K562 (cell line): Measurements from ENCODE around the gene SCP2. TPM values are rescaled to one million over a fixed set of nuclear protein-coding genes. Genes with fewer than 3 reads are reported as not detected.

Experiments
- ATAC-seq: fragments of 200-7000 bp; cut with Tn5 transposase; 3 replicates; pipeline ENCODE4 v1.9.1; 2020; ENCODE audit warnings: moderate library complexity
- BruUV-seq: library from RNA; stranded (reverse); fragments of 400-500 nt; replicated peaks from 2 replicates; lab custom pipeline; 2021; lab: Mats Ljungman, UMichigan
- CTCF ChIA-PET: fragments of 300-600 bp; formaldehyde crosslinking; extraction: SDS; loops from one replicate; lab custom pipeline; 2021; ENCODE audit warnings: low intra/inter-chr PET ratio; lab: Yijun Ruan, JAX
- POLR2A ChIA-PET: fragments of 300-600, 350-650 bp; sonication (Branson Sonifier 250); formaldehyde crosslinking; extraction: SDS; loops from one replicate; lab custom pipeline; 2021; ENCODE audit warnings: antibody characterized with exemption, inconsistent platforms; lab: Yijun Ruan, JAX
- DNase-seq, 4 experiments: peaks; one replicate each; pipeline versions ENCODE4 v3.0.0 to v3.0.0-alpha.2; 2011 to 2018; ENCODE audit warnings: low spot score in 3 of 4, mixed read lengths in 3 of 4; ENCODE audit errors: extremely low read depth in 1 of 4
- FAIRE-seq: peaks from 2 replicates; lab custom pipeline; 2011; peaks lifted over from hg19 to GRCh38; lab: Jason Lieb, UNC
- H2AFZ ChIP-seq: 2 replicates; pipeline ENCODE4 v1.6.0; 2011; ENCODE audit warnings: low read depth, low read length, control low read depth, inconsistent platforms
- H3K27ac ChIP-seq: fragments of 200-600 bp; 3 replicates; pipeline ENCODE4 v1.8.0; 2011; ENCODE audit warnings: low read depth, mild to moderate bottlenecking, control low read depth, inconsistent platforms, low read length, moderate library complexity, mixed read lengths; ENCODE audit errors: extremely low read depth
- H3K27me3 ChIP-seq, 2 experiments: fragments of 300-600 bp in 1 of 2; 2 replicates in 1 of 2; 3 replicates in 1 of 2; pipeline versions ENCODE4 v1.6.0 to v1.8.0; 2011; ENCODE audit warnings: inconsistent platforms in 2 of 2, low read length in 2 of 2, mild to moderate bottlenecking in 1 of 2, mixed read lengths in 1 of 2, moderate library complexity in 1 of 2; ENCODE audit not compliant: control insufficient read depth in 2 of 2, insufficient read depth in 2 of 2
- H3K36me3 ChIP-seq: fragments of 300-600 bp; 3 replicates; pipeline ENCODE4 v1.8.0; 2011; ENCODE audit warnings: mild to moderate bottlenecking, low read length, inconsistent platforms; ENCODE audit not compliant: control insufficient read depth, insufficient read depth
- H3K4me1 ChIP-seq, 2 experiments: fragments of 200-600 bp in 1 of 2; replicated peaks in 1 of 2; 2 replicates in 1 of 2; 3 replicates in 1 of 2; pipeline versions ENCODE4 v1.5.1 to v1.8.0; 2011; ENCODE audit warnings: inconsistent platforms in 2 of 2, low read length in 2 of 2, mild to moderate bottlenecking in 1 of 2, mixed read lengths in 1 of 2, moderate library complexity in 1 of 2; ENCODE audit not compliant: control insufficient read depth in 2 of 2, insufficient read depth in 2 of 2
- H3K4me2 ChIP-seq: 2 replicates; pipeline ENCODE4 v1.6.1; 2011; ENCODE audit warnings: low read length, control low read depth, inconsistent platforms, mixed read lengths; ENCODE audit not compliant: insufficient read depth
- H3K4me3 ChIP-seq: fragments of 200-600 bp; sonication (generic), shearing (Covaris generic); 2 replicates; pipeline ENCODE4 v1.5.1; 2016; ENCODE audit warnings: control low read depth, inconsistent platforms
- H3K79me2 ChIP-seq: fragments of 200-600 bp; 3 replicates; pipeline ENCODE4 v1.8.0; 2011; ENCODE audit warnings: low read length, inconsistent platforms; ENCODE audit not compliant: control insufficient read depth, insufficient read depth
- H3K9ac ChIP-seq, 2 experiments: 2 replicates each; pipeline versions ENCODE4 v1.6.0 to v1.6.1; 2011; ENCODE audit warnings: low read depth in 2 of 2, low read length in 2 of 2, control low read depth in 1 of 2, inconsistent platforms in 1 of 2, mild to moderate bottlenecking in 1 of 2, mixed read lengths in 1 of 2; ENCODE audit not compliant: insufficient read depth in 1 of 2
- H3K9me1 ChIP-seq: one replicate; pipeline ENCODE4 v1.6.0; 2011; ENCODE audit warnings: inconsistent platforms, mild to moderate bottlenecking, low read length, moderate library complexity; ENCODE audit not compliant: control insufficient read depth, insufficient read depth
- H3K9me3 ChIP-seq: replicated peaks from 2 replicates; pipeline ENCODE4 v1.5.1; 2011; ENCODE audit warnings: low read depth, low read length, inconsistent platforms; ENCODE audit not compliant: control insufficient read depth, insufficient read depth
- H4K20me1 ChIP-seq: replicated peaks from 2 replicates; pipeline ENCODE4 v1.6.1; 2011; ENCODE audit warnings: low read length, inconsistent platforms, mixed read lengths; ENCODE audit not compliant: control insufficient read depth, insufficient read depth
- CEBPB ChIP-seq: fragments of 450-650 bp; IDR thresholded peaks from 2 replicates; pipeline ENCODE4 v1.6.1; 2016; ENCODE audit warnings: missing genetic modification characterization, missing compliant biosample characterization
- CTCF ChIP-seq, 3 experiments: IDR thresholded peaks in 2 of 3; conservative IDR thresholded peaks in 1 of 3; 2 replicates each; pipeline ENCODE4 v1.5.1; 2011 to 2012; ENCODE audit warnings: low read length in 3 of 3, mild to moderate bottlenecking in 3 of 3, control low read depth in 2 of 3, improper control_type of control experiment in 1 of 3, inconsistent platforms in 1 of 3, low read depth in 1 of 3, mixed read lengths in 1 of 3, moderate library complexity in 1 of 3; ENCODE audit not compliant: insufficient read depth in 2 of 3
- EP300 ChIP-seq: IDR thresholded peaks from 2 replicates; pipeline ENCODE4 v1.6.1; 2012; ENCODE audit warnings: low read length, improper control_type of control experiment
- ESRRA ChIP-seq: fragments of 450-650 bp; IDR thresholded peaks from 2 replicates; pipeline ENCODE4 v1.6.1; 2014; ENCODE audit warnings: low read depth, mild to moderate bottlenecking, moderate library complexity, borderline replicate concordance
- FOSL1 ChIP-seq: fragments of 200-800 bp; sonication (Bioruptor generic); conservative IDR thresholded peaks from 2 replicates; pipeline ENCODE4 v1.6.1; 2016; ENCODE audit warnings: missing genetic modification characterization, missing compliant biosample characterization
- HNRNPUL1 ChIP-seq: fragments of 200-400 bp; formaldehyde crosslinking; IDR thresholded peaks from 2 replicates; pipeline ENCODE4 v1.6.1; 2017; ENCODE audit warnings: low read length
- JUNB ChIP-seq: fragments of 450-650 bp; formaldehyde crosslinking; conservative IDR thresholded peaks from 2 replicates; pipeline ENCODE4 v1.4.0; 2020; ENCODE audit warnings: mild to moderate bottlenecking
- MAZ ChIP-seq, 2 experiments: fragments of 450-650 bp in 1 of 2; sonication (generic) in 1 of 2; formaldehyde crosslinking; IDR thresholded peaks in 1 of 2; conservative IDR thresholded peaks in 1 of 2; 2 replicates each; pipeline versions ENCODE4 v1.4.0 to v1.5.0; 2020; ENCODE audit warnings: mild to moderate bottlenecking in 1 of 2, missing genetic modification reagents in 1 of 2
- SFPQ ChIP-seq: fragments of 200-400 bp; formaldehyde crosslinking; IDR thresholded peaks from 2 replicates; pipeline ENCODE4 v1.6.1; 2017; ENCODE audit warnings: mild to moderate bottlenecking, low read depth, low read length, moderate library complexity
- YY1 ChIP-seq, 3 experiments: IDR thresholded peaks; 2 replicates each; pipeline ENCODE4 v1.6.1; 2011; ENCODE audit warnings: low read length in 2 of 3, mild to moderate bottlenecking in 2 of 3, moderate library complexity in 2 of 3, borderline replicate concordance in 1 of 3, control low read depth in 1 of 3, low read depth in 1 of 3; ENCODE audit not compliant: insufficient read depth in 3 of 3, insufficient replicate concordance in 2 of 3, control insufficient read depth in 1 of 3, insufficient read length in 1 of 3; ENCODE audit errors: extremely low read depth in 1 of 3
- WGBS: fragments of 100-300 bp; shearing (Covaris generic); methylation state at CpG from one replicate; pipeline ENCODE4 v1.1.6; 2016; ENCODE audit warnings: low coverage, mixed read lengths; ENCODE audit not compliant: insufficient coverage; ENCODE audit errors: missing lambda C conversion rate; 5-methylcytosine and 5-hydroxymethylcytosine counted together
- in situ Hi-C: fragments of 300-500 bp; cut with MboI; formaldehyde crosslinking; loops from 4 replicates; pipeline ENCODE4 v1.15.0; 2018; ENCODE audit warnings: inconsistent platforms, mixed read lengths
- intact Hi-C: fragments of 100-400 bp; cut with micrococcal nuclease; formaldehyde crosslinking; loops from 2 replicates; pipeline ENCODE4 v1.14.2; 2022
- polyA plus RNA-seq, 8 experiments: library from polyadenylated mRNA; depleted of rRNA in 4 of 8; stranded (reverse) in 5 of 8; unstranded in 3 of 8; fragments of >200 nt; fragmentation: Nextera tagmentation in 2 of 8; fragmentation: Illumina TruSeq in 1 of 8; extraction: Ambion mirVana in 2 of 8; extraction: Trizol in 1 of 8; gene quantifications; 2 replicates each; pipeline versions ENCODE4 v1.2.1 to v1.2.3, GENCODE V29; 2011 to 2014; ENCODE audit warnings: inconsistent platforms in 1 of 8, missing spikeins in 1 of 8
- total RNA-seq, 7 experiments: library from RNA; depleted of rRNA in 6 of 7; stranded (reverse); fragments of >200 nt in 6 of 7; fragmentation: Illumina TruSeq in 2 of 7; extraction: Trizol in 2 of 7; gene quantifications; 2 replicates each; pipeline versions ENCODE4 v1.2.1 to v1.2.3, GENCODE V29; 2011 to 2021; ENCODE audit warnings: low replicate concordance in 1 of 7
- TF ChIP-seq, protein P1 (sequence below): fragments of 450-650 bp; formaldehyde crosslinking; IDR thresholded peaks from 2 replicates; pipeline ENCODE4 v1.4.0; 2020; ENCODE audit warnings: mild to moderate bottlenecking, moderate library complexity

The SCP2 gene
- total and polyA plus RNA-seq, 9 of the 15 experiments (the other 6 are each of a cell fraction or from before 2014, with no cell fraction given), result 63.8 to 258 (median 106) TPM

GRCh38 chr1:53071915-53072314 lies 144.8 kb downstream of the SCP2 start:
- no peak for ATAC-seq
- Histone ChIP-seq H3K4me2 (no peak overlapping the region), H3K9me1 (no peaks in the 10 kb centered on the region), H3K9me3 (no peaks in the 10 kb centered on the region)
- CTCF ChIA-PET, result no interaction called here
- intact Hi-C loops, result no loop called here
- TF ChIP-seq ESRRA, result no peak
- no peak for TF ChIP-seq YY1 (IDR thresholded peaks at IDR 0.05; ENCODE audit: borderline replicate concordance in 1 of 3, control insufficient read depth in 1 of 3, extremely low read depth in 1 of 3, insufficient read depth in 3 of 3, insufficient read length in 1 of 3, insufficient replicate concordance in 2 of 3, low read depth in 1 of 3, low read length in 2 of 3)
- no peak for TF ChIP-seq SFPQ
- no peak for TF ChIP-seq JUNB (CRISPR knock-in tag)
- no peak for TF ChIP-seq CTCF (IDR thresholded peaks at IDR 0.05 in 2 of 3, conservative IDR thresholded peaks at IDR 0.05 in 1 of 3; ENCODE audit: insufficient read depth in 2 of 3, low read depth in 1 of 3, low read length in 3 of 3)
- TF ChIP-seq, protein P1, sequence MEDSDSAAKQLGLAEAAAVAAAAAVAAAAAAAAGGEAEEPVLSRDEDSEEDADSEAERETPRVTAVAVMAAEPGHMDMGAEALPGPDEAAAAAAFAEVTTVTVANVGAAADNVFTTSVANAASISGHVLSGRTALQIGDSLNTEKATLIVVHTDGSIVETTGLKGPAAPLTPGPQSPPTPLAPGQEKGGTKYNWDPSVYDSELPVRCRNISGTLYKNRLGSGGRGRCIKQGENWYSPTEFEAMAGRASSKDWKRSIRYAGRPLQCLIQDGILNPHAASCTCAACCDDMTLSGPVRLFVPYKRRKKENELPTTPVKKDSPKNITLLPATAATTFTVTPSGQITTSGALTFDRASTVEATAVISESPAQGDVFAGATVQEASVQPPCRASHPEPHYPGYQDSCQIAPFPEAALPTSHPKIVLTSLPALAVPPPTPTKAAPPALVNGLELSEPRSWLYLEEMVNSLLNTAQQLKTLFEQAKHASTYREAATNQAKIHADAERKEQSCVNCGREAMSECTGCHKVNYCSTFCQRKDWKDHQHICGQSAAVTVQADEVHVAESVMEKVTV (CRISPR knock-in tag), result no peak
- TF ChIP-seq HNRNPUL1, result no peak
- TF ChIP-seq EP300, result no peak
- TF ChIP-seq CEBPB (tag), result no peak
- TF ChIP-seq MAZ (CRISPR knock-in tag; conservative IDR thresholded peaks at IDR 0.05 in 1 of 2, IDR thresholded peaks at IDR 0.05 in 1 of 2), result no peak
- TF ChIP-seq FOSL1 (tag), result no peak
- TF ChIP-seq, all 486 proteins: peak for 0
- no peak overlapping the region for H2AFZ ChIP-seq
- FAIRE-seq (no peak), DNase-seq (no peak)
- no TSS peak for BruUV-seq
- H3K9ac ChIP-seq, result no peak overlapping the region
- no peaks in the 10 kb centered on the region for H4K20me1 ChIP-seq
- no peak overlapping the region for H3K4me3 ChIP-seq
- POLR2A ChIA-PET, result interaction anchor here (0.6 to 1.3 kb wide), 3 partner anchors 8 to 128 kb away, joined by 3 to 5 read pairs (median 4); no protein-coding TSS in a partner anchor
- WGBS, result 29% methylated on average over 1 of the region's 1 CpG
- H3K27ac ChIP-seq, result no peak overlapping the region
- H3K79me2 ChIP-seq, result no peaks in the 10 kb centered on the region
- no peaks in the 10 kb centered on the region for H3K36me3 ChIP-seq
- peaks cover 0 to 28% of the 10 kb centered on the region in 2 experiments; a peak in 2 of 5 replicates for H3K4me1 ChIP-seq
- in situ Hi-C loops, result no loop called here
- peaks cover 14 to 33% of the 10 kb centered on the region in 2 experiments; a peak in 4 of 5 replicates for H3K27me3 ChIP-seq
